Endothelial cell of umbilical vein (primary cell): ENCODE measurements around the gene MCTP1. TPM values are rescaled to one million over a fixed set of nuclear protein-coding genes. Genes with fewer than 3 reads are reported as not detected.

Source experiments
- BruUV-seq: library from RNA; stranded (reverse); fragments of 400-500 nt; replicated peaks from 2 replicates; lab custom pipeline; 2021; lab: Mats Ljungman, UMichigan
- CTCF ChIA-PET: fragments of 300-600, 350-600 bp; sonication (Branson Sonifier 250); formaldehyde crosslinking; loops from one replicate; lab custom pipeline; 2021; ENCODE audit warnings: antibody characterized with exemption, inconsistent platforms; lab: Charles Lee
- POLR2A ChIA-PET: fragments of 300-600, 350-600 bp; sonication (Branson Sonifier 250); formaldehyde crosslinking; loops from one replicate; lab custom pipeline; 2021; ENCODE audit warnings: antibody characterized with exemption, inconsistent platforms; lab: Charles Lee
- DNase-seq: peaks from one replicate; pipeline ENCODE4 v3.0.0-alpha.2; 2011; ENCODE audit warnings: low read depth, low spot score
- FAIRE-seq: peaks from 2 replicates; lab custom pipeline; 2011; peaks lifted over from hg19 to GRCh38; lab: Jason Lieb, UNC
- H2AFZ ChIP-seq: 2 replicates; pipeline ENCODE4 v1.6.0; 2012; ENCODE audit warnings: low read depth, low read length, control low read depth, inconsistent platforms
- H3K27ac ChIP-seq: 2 replicates; pipeline ENCODE4 v1.5.1; 2011; ENCODE audit warnings: low read depth, mild to moderate bottlenecking, control low read depth, low read length, moderate library complexity; ENCODE audit not compliant: insufficient read depth
- H3K27me3 ChIP-seq, 2 experiments: 2 replicates each; pipeline versions ENCODE4 v1.6.0 to v1.6.1; 2011; ENCODE audit warnings: low read length in 2 of 2, mixed read lengths in 1 of 2; ENCODE audit not compliant: control insufficient read depth in 2 of 2, insufficient read depth in 2 of 2
- H3K36me3 ChIP-seq, 2 experiments: 2 replicates in 1 of 2; 3 replicates in 1 of 2; pipeline ENCODE4 v1.5.1; 2011; ENCODE audit warnings: low read length in 2 of 2, mild to moderate bottlenecking in 1 of 2, moderate library complexity in 1 of 2; ENCODE audit not compliant: control insufficient read depth in 2 of 2, insufficient read depth in 2 of 2; ENCODE audit errors: extremely low read depth in 1 of 2
- H3K4me1 ChIP-seq: 3 replicates; pipeline ENCODE4 v1.5.1; 2011; ENCODE audit warnings: mild to moderate bottlenecking, low read length; ENCODE audit not compliant: control insufficient read depth, insufficient read depth; ENCODE audit errors: extremely low read depth
- H3K4me2 ChIP-seq: 2 replicates; pipeline ENCODE4 v1.6.1; 2011; ENCODE audit warnings: low read length, control low read depth, mixed read lengths; ENCODE audit not compliant: insufficient read depth
- H3K4me3 ChIP-seq, 3 experiments: fragments of 200-600 bp in 1 of 3; sonication (generic), shearing (Covaris generic) in 1 of 3; replicated peaks in 1 of 3; 2 replicates each; pipeline ENCODE4 v1.5.1; 2011 to 2016; ENCODE audit warnings: control low read depth in 3 of 3, low read length in 3 of 3, mild to moderate bottlenecking in 2 of 3, inconsistent platforms in 1 of 3, low read depth in 1 of 3, moderate library complexity in 1 of 3; ENCODE audit not compliant: insufficient read depth in 1 of 3
- H3K79me2 ChIP-seq: 2 replicates; pipeline ENCODE4 v1.6.0; 2012; ENCODE audit warnings: low read length, inconsistent platforms; ENCODE audit not compliant: control insufficient read depth, insufficient read depth
- H3K9ac ChIP-seq: replicated peaks from 2 replicates; pipeline ENCODE3; 2011; ENCODE audit warnings: low read length, control low read depth; ENCODE audit not compliant: insufficient read depth; ENCODE audit errors: extremely low read depth
- H3K9me1 ChIP-seq: replicated peaks from 3 replicates; pipeline ENCODE4 v1.6.0; 2011; ENCODE audit warnings: mild to moderate bottlenecking, low read length; ENCODE audit not compliant: control insufficient read depth, insufficient read depth; ENCODE audit errors: extremely low read depth
- H3K9me3 ChIP-seq: replicated peaks from 2 replicates; pipeline ENCODE4 v1.5.1; 2012; ENCODE audit warnings: low read length, inconsistent platforms; ENCODE audit not compliant: control insufficient read depth, insufficient read depth
- H4K20me1 ChIP-seq: replicated peaks from 2 replicates; pipeline ENCODE3; 2011; ENCODE audit warnings: mild to moderate bottlenecking, low read length; ENCODE audit not compliant: control insufficient read depth, insufficient read depth; ENCODE audit errors: extremely low read depth
- CTCF ChIP-seq, 2 donors: IDR thresholded peaks; 1 replicate in 1 of 2; 2 replicates in 1 of 2; pipeline ENCODE4 v1.5.1; 2011; ENCODE audit warnings: low read length in 2 of 2, mild to moderate bottlenecking in 2 of 2, moderate library complexity in 2 of 2, control low read depth in 1 of 2, inconsistent platforms in 1 of 2, low read depth in 1 of 2; ENCODE audit not compliant: insufficient read depth in 1 of 2; ENCODE audit errors: extremely low read depth in 1 of 2
- EZH2 ChIP-seq: IDR thresholded peaks from 2 replicates; pipeline ENCODE4 v1.6.1; 2012; ENCODE audit warnings: borderline replicate concordance, low read depth, mild to moderate bottlenecking, moderate library complexity, low read length, inconsistent platforms; ENCODE audit not compliant: severe bottlenecking
- FOS ChIP-seq: IDR thresholded peaks from 2 replicates; pipeline ENCODE4 v1.6.1; 2011; ENCODE audit warnings: mild to moderate bottlenecking, low read length, moderate library complexity, borderline replicate concordance; ENCODE audit not compliant: insufficient read depth
- GATA2 ChIP-seq: IDR thresholded peaks from 2 replicates; pipeline ENCODE4 v1.7.0; 2011; ENCODE audit warnings: low read depth, mild to moderate bottlenecking, moderate library complexity, mixed read lengths, low read length; ENCODE audit not compliant: insufficient read length, insufficient read depth
- JUN ChIP-seq: IDR thresholded peaks from 2 replicates; pipeline ENCODE4 v1.6.1; 2011; ENCODE audit warnings: borderline replicate concordance, low read depth; ENCODE audit not compliant: insufficient read length, insufficient read depth
- MAX ChIP-seq: IDR thresholded peaks from 2 replicates; pipeline ENCODE4 v1.6.1; 2011; ENCODE audit not compliant: insufficient read depth, insufficient read length
- MYC ChIP-seq: IDR thresholded peaks from one replicate; pipeline ENCODE4 v1.6.1; 2011; ENCODE audit warnings: mild to moderate bottlenecking, low read depth, low read length
- POLR2A ChIP-seq: IDR thresholded peaks from 2 replicates; pipeline ENCODE4 v1.6.1; 2012; ENCODE audit warnings: low read depth, mild to moderate bottlenecking, control low read depth, low read length
- POLR2AphosphoS5 ChIP-seq: IDR thresholded peaks from 2 replicates; pipeline ENCODE4 v1.6.1; 2012; ENCODE audit warnings: low read depth, mild to moderate bottlenecking, control low read depth, low read length, moderate library complexity; ENCODE audit not compliant: insufficient read depth
- dilution Hi-C: fragments of 300-500 bp; cut with MboI; formaldehyde crosslinking; loops from one replicate; pipeline ENCODE4 v1.15.0; 2019; ENCODE audit warnings: low sequenced_read_pairs; ENCODE audit not compliant: extremely low pct_ligation_motif_present
- intact Hi-C: fragments of 100-400 bp; cut with micrococcal nuclease; formaldehyde crosslinking; loops from one replicate; pipeline ENCODE4 v1.10.0; 2022
- polyA plus RNA-seq, 4 experiments: library from polyadenylated mRNA; depleted of rRNA in 3 of 4; stranded (reverse) in 3 of 4; unstranded in 1 of 4; fragments of >200 nt; gene quantifications; 2 replicates each; pipeline versions ENCODE4 v1.2.1 to v1.2.3, GENCODE V29; 2011 to 2012; ENCODE audit warnings: missing spikeins in 1 of 4
- total RNA-seq: library from RNA; stranded (reverse); gene quantifications from 2 replicates; pipeline ENCODE4 v1.2.3, GENCODE V29; 2021

MCTP1 gene
- total and polyA plus RNA-seq, 2 donors (not counting 3 experiments of a cell fraction or from before 2014, with no cell fraction given) = 79.3 to 203 TPM

GRCh38 chr5:94847726-94848125, 437.2 kb downstream of the MCTP1 start:
- Histone ChIP-seq H3K79me2 (no peaks in the 10 kb centered on the region), H3K36me3 (peaks cover 2 to 4% of the 10 kb centered on the region in 2 experiments), H2AFZ (no peak overlapping the region), H3K9ac (no peak overlapping the region), H4K20me1 (no peaks in the 10 kb centered on the region), H3K9me1 (no peaks in the 10 kb centered on the region), H3K27me3 (no peaks in the 10 kb centered on the region), H3K9me3 (no peaks in the 10 kb centered on the region), H3K4me3 (no peak overlapping the region), H3K4me1 (no peaks in the 10 kb centered on the region), H3K27ac (no peak overlapping the region), H3K4me2 (no peak overlapping the region)
- FAIRE-seq = no peak
- DNase-seq = no peak
- dilution Hi-C loops = no loop called here
- intact Hi-C loops = no loop called here
- TF ChIP-seq MYC (no peak), JUN (no peak), EZH2 (no peak), FOS (no peak), POLR2A (no peak), GATA2 (no peak), POLR2AphosphoS5 (no peak), CTCF (IDR thresholded peaks at IDR 0.05; ENCODE audit: extremely low read depth in 1 of 2, insufficient read depth in 1 of 2, low read depth in 1 of 2, low read length in 2 of 2) (no peak), MAX (no peak)
- BruUV-seq = no TSS peak
- ChIA-PET CTCF (interaction anchor here (1.0 to 1.2 kb wide), 2 partner anchors 15 to 35 kb away, joined by 3 read pairs; no protein-coding TSS in a partner anchor), POLR2A (no interaction called here)
